IMR-90 (cell line): Measurements from ENCODE around the gene HAX1. TPM values are rescaled to one million over a fixed set of nuclear protein-coding genes. Genes with fewer than 3 reads are reported as not detected.

Experiments
- CEBPB ChIP-seq: IDR thresholded peaks from 2 replicates; pipeline ENCODE4 v1.6.1; 2012; ENCODE audit warnings: low read depth, low read length, improper control_type of control experiment
- CHD1 ChIP-seq: IDR thresholded peaks from 2 replicates; pipeline ENCODE4 v1.6.1; 2012; ENCODE audit warnings: low read depth, low read length, improper control_type of control experiment
- CTCF ChIP-seq: conservative IDR thresholded peaks from 2 replicates; pipeline ENCODE4 v1.5.1; 2012; ENCODE audit warnings: mild to moderate bottlenecking, low read depth, low read length, improper control_type of control experiment
- USF2 ChIP-seq: fragments of 150-350 bp; IDR thresholded peaks from 2 replicates; pipeline ENCODE4 v1.6.1; 2017; ENCODE audit warnings: mild to moderate bottlenecking, antibody characterized with exemption, low read length, low read depth
- polyA plus RNA-seq, 3 experiments: library from polyadenylated mRNA; depleted of rRNA; stranded (reverse); fragments of >200 nt; gene quantifications; 2 replicates each; pipeline ENCODE4 v1.2.3, GENCODE V29; 2012; ENCODE audit warnings: low replicate concordance in 1 of 3
- total RNA-seq: library from RNA; depleted of rRNA; stranded (reverse); fragments of >200 nt; gene quantifications from 2 replicates; pipeline ENCODE4 v1.2.3, GENCODE V29; 2012

Gene HAX1
- total and polyA plus RNA-seq, 2 of the 4 experiments (the other 2 are of a cell fraction), result 117 to 146 TPM

- TF ChIP-seq CTCF (no peak), CEBPB (no peak), USF2 (no peak), CHD1 (no peak)
Observed at GRCh38 chr1:154264454-154264853, 8.0 kb upstream of the HAX1 start (continued).
